Measurements from ENCODE around the gene WDR27.

WDR27 gene

GRCh38 chr6:169564453-169565240 is 137.2 kb downstream of the WDR27 start:
- no peak for DNase-seq (ENCODE audit: low spot score)

- no peak for DNase-seq (ENCODE audit: low spot score)
Measured at GRCh38 chr6:169561665-169562064, 140.2 kb downstream of the WDR27 start.

- DNase-seq (ENCODE audit: low spot score) = no peak
Measured at GRCh38 chr6:169559592-169559991, 142.2 kb downstream of the WDR27 start.

GRCh38 chr6:169558774-169559441 is 142.9 kb downstream of the WDR27 start:
- DNase-seq (ENCODE audit: low spot score) = no peak

- DNase-seq (ENCODE audit: low spot score) = no peak
Measured at GRCh38 chr6:169558378-169558773, 143.5 kb downstream of the WDR27 start.

DNA sequence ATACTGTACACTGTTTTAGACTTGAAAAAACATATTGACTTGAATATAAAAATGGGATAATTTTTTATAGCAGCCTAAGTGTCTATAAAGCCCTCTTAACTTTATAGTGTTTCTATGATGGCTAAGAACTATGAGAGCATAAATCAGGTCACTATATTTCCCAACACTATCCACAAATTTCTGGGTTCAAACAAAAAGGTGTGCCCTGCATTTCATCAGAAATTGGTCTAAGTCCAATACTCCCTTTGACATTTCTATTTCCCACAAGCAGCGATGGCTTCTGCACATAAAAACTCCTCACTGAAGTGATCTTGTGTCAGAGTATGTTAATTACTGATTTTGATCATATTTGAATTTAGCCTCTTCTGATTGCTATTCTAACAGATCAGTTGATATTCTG is 143.9 kb downstream of the WDR27 start:
- DNase-seq (ENCODE audit: low spot score) = no peak

DNA sequence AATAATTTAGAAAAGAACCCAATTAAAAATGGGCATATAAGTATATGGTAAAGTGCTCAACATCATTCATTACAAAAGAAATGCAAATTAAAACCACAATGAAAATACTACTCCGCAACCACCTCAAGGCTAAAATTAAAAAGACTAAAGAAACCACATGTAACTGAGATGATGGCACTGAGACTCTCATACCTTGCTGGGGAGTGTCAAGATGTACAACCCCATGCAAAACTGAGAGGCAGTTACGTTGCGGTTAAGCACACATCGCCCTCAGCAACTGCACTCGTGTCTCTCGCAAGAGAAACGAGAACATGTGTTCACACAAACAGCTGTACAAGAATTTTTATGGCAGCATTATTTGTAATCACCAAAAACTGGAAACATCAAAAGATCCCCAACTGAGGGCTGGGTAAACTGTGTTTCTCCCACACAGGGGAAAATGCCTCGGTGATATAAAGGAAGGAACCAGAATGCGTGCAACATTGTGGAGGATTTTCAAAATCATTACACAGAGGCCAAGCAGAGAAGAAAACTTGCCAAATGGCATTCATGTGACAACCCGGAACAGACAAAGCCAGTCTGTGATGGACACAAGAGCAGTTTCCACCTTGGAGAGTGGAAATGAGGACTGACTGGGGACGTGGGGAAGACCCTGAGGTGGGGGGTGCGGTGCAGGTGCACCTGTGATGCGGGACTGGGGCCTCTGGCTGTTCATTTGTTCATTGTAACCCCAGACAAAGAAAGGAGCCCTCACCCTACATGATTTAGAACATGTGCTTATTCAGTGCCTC is 144.9 kb downstream of the WDR27 start:
- no peak for DNase-seq (ENCODE audit: low spot score)

GRCh38 chr6:169555971-169556617 is 145.7 kb downstream of the WDR27 start:
- DNase-seq (ENCODE audit: low spot score) = no peak

- DNase-seq (ENCODE audit: low spot score) = no peak
Measured at GRCh38 chr6:169545982-169546381, 155.8 kb downstream of the WDR27 start.

DNA sequence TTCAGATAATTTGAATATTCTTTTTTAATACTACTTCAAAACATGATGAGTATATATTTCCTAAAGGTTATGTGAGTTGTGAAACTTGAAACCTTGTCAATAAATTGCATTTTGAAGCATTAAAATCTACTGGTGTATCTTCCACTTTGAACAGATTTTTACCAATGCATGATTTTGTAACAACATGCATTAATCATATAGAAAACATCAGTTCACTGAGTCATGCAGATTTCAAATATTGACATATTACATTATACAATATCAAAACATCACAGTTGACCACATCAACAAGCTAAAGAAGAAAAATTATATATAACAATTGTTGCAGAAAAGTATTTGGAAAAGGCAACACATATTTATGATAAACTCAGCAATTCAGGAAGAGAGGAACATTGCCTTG is 158.1 kb downstream of the WDR27 start:
- no peak for DNase-seq (ENCODE audit: low spot score)

DNA sequence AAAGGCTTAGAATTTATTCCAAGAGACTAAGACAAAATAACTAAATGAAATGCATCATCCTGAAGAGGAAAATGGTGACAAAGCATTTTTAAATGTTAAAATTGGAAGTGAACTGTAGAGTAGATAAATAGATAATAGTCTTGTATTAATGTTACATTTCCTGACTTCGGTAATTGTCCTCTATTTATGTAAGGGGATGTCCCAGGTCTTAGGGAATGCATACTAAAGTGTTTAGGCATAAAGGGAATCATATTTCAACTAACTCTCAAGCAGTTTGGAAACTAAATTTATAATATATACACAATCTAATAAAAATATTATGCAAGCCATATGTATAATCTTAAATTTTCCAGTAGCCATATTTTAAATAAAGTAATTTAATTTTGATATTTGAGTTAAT is 159.3 kb downstream of the WDR27 start:
- no peak for DNase-seq (ENCODE audit: low spot score)

DNA sequence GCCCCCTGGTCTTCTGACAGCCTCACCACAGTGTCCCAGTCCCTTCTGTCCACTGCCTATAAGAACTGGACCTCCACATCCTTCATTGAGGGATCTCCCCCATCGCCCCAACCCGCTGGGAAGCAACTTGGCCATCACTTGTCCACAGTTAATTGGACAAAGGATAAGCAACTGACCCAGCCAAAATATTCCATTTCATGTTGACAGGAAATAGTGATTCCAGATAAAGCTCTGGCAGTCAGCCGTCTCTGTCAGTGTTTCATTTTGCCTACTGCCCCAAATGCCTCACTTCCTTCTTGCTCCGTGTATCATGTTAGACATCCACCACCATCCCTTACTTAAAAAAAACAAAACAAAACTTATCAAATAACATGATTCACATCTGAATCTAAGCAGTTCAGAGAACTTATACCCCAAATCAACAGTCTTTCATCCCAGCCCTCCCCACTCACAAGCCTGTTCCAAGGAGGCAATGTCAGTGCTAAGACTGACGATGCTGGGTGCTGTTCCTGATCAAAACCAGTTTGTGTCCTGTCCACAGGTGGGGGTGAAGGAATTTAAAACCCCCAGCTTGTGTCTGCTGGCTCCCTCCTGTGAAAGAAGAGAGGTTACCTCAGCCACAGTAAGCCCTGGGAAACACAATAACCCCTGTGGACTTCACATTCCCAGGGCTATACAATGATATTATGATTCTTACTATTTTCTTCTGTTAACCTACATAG is 162.5 kb downstream of the WDR27 start:
- DNase-seq (ENCODE audit: low spot score) = no peak

DNA sequence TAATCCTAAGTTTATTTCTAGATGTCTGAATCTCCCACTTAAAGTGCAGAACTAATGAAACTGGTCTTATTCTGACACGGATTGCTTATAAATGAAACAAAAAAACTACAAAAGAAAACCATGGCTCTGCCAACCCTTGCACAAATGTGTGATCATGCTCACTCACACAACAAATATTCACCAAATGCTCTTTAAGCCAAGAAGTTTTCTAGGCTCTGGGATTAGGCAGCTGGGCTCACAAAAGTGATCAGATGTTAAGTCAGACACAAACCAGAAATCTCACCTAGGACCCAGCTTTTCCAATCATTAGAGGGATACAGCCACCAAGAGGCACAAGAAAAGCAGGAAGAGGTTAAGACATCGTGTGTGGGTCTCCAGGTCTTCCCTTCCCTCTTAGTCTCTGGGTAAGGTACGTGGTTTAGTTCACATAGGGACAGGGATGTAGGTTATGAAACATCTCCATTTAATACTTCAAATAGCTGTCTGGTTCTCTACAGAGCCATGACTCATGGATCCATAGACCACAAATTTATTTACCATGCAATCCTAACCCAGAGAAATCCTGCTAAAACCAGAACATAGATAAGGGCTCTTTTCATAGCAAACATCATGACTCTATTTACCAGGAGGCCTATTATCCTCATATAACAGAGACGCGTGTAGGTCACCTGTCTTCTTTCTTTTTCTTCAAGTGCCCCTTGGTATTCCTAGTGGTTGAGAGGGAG is 165.2 kb downstream of the WDR27 start:
- DNase-seq (ENCODE audit: low spot score) = no peak

GRCh38 chr6:169534039-169534421 is 167.8 kb downstream of the WDR27 start:
- DNase-seq (ENCODE audit: low spot score) = no peak

GRCh38 chr6:169533301-169534038 is 168.4 kb downstream of the WDR27 start:
- DNase-seq (ENCODE audit: low spot score) = no peak

DNA sequence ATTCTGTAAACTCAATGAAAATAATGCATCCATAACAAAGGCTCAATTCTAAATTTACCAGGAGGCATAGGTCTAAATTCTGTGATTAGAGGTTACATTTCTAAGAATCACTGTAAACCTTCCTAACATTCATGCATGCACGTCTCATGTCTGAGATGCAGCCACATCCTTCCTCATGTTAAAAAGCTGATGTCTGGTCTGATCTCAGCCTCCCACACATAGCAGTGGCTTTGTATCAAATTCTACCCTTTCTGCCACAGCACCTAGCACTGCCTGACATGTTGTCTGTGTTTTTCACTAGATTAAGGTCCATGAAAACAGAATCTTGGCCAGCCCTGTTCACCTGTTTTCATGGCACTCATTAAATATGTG is 171.1 kb downstream of the WDR27 start:
- no peak for DNase-seq (ENCODE audit: low spot score)

DNA sequence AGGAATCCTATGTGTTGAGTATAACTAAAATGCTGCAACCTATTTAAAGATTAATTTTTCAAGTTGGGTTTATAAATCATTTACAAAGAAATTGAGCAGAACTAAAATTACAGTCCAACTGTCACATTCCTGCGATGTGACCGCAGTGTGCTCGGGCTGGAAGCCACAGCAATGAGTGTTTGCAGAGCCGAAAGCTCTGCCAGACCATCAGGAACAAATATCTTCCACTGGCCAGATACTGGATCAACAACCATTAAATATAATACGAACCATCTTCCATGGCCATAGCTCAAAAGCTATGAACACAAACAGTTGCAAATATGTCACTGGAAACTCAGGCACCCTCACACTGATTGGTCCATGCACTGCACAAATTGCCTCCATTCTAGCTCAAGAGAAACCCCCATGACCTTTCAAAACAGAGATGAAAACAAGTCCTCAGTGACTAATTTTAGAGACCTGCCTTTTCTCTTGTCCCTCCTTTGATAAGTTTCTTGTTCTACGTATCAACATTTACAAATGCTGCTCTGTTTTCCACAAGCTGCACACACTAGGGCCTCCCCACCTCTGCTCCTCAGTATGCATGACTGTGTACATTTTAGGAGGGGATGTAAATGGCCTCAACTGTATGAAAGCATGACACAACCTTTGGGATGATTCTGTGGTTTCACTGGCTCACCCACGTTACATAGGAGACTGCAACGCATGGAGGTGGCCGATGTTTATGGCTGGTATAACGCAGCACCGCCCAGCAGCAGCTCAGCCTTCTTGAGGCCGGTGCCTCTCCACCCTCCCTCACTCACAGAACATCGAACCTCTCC is 171.7 kb downstream of the WDR27 start:
- no peak for DNase-seq (ENCODE audit: low spot score)

DNA sequence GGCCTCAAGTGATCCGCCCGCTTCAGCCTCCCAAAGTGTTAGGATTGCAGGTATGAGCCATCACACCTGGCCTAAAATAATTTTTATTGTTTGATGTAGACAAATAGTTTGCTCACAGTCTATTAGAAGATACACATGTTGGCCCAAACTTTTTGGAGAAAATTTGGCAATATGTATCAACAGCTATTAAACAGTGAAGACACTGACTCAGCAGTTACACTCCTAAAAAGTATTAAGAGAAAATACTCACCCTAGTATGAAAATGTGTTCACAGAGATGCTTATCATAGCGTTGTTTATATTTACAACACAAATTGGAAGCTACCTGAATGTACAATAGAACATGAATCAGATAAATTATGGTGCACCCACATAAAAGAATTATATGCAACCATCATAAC is 173.1 kb downstream of the WDR27 start:
- DNase-seq (ENCODE audit: low spot score) = no peak

- DNase-seq (ENCODE audit: low spot score) = no peak
Measured at GRCh38 chr6:169527306-169527705, 174.5 kb downstream of the WDR27 start.

- DNase-seq (ENCODE audit: low spot score) = no peak
Measured at GRCh38 chr6:169521825-169522224, 180.0 kb downstream of the WDR27 start.
